ENCODE measurements around the gene AGT.

GRCh38 chr1:230707732-230708630 lies 5.9 kb downstream of the AGT start:
- TF ChIP-seq POLR2A (IDR thresholded peaks at IDR 0.05), result no peak
- TF ChIP-seq, protein P1, sequence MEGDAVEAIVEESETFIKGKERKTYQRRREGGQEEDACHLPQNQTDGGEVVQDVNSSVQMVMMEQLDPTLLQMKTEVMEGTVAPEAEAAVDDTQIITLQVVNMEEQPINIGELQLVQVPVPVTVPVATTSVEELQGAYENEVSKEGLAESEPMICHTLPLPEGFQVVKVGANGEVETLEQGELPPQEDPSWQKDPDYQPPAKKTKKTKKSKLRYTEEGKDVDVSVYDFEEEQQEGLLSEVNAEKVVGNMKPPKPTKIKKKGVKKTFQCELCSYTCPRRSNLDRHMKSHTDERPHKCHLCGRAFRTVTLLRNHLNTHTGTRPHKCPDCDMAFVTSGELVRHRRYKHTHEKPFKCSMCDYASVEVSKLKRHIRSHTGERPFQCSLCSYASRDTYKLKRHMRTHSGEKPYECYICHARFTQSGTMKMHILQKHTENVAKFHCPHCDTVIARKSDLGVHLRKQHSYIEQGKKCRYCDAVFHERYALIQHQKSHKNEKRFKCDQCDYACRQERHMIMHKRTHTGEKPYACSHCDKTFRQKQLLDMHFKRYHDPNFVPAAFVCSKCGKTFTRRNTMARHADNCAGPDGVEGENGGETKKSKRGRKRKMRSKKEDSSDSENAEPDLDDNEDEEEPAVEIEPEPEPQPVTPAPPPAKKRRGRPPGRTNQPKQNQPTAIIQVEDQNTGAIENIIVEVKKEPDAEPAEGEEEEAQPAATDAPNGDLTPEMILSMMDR (IDR thresholded peaks at IDR 0.05), result no peak
